K562 (cell line): ENCODE measurements around the gene EPB41L4A. TPM values are rescaled to one million over a fixed set of nuclear protein-coding genes. Genes with fewer than 3 reads are reported as not detected.

Source experiments
- ATAC-seq: fragments of 200-7000 bp; cut with Tn5 transposase; 3 replicates; pipeline ENCODE4 v1.9.1; 2020; ENCODE audit warnings: moderate library complexity
- BruUV-seq: library from RNA; stranded (reverse); fragments of 400-500 nt; replicated peaks from 2 replicates; lab custom pipeline; 2021; lab: Mats Ljungman, UMichigan
- CTCF ChIA-PET: fragments of 300-600 bp; formaldehyde crosslinking; extraction: SDS; loops from one replicate; lab custom pipeline; 2021; ENCODE audit warnings: low intra/inter-chr PET ratio; lab: Yijun Ruan, JAX
- POLR2A ChIA-PET: fragments of 300-600, 350-650 bp; sonication (Branson Sonifier 250); formaldehyde crosslinking; extraction: SDS; loops from one replicate; lab custom pipeline; 2021; ENCODE audit warnings: antibody characterized with exemption, inconsistent platforms; lab: Yijun Ruan, JAX
- DNase-seq, 4 experiments: peaks; one replicate each; pipeline versions ENCODE4 v3.0.0 to v3.0.0-alpha.2; 2011 to 2018; ENCODE audit warnings: low spot score in 3 of 4, mixed read lengths in 3 of 4; ENCODE audit errors: extremely low read depth in 1 of 4
- FAIRE-seq: peaks from 2 replicates; lab custom pipeline; 2011; peaks lifted over from hg19 to GRCh38; lab: Jason Lieb, UNC
- H2AFZ ChIP-seq: 2 replicates; pipeline ENCODE4 v1.6.0; 2011; ENCODE audit warnings: low read depth, low read length, control low read depth, inconsistent platforms
- H3K27ac ChIP-seq: fragments of 200-600 bp; 3 replicates; pipeline ENCODE4 v1.8.0; 2011; ENCODE audit warnings: low read depth, mild to moderate bottlenecking, control low read depth, inconsistent platforms, low read length, moderate library complexity, mixed read lengths; ENCODE audit errors: extremely low read depth
- H3K27me3 ChIP-seq, 2 experiments: fragments of 300-600 bp in 1 of 2; 2 replicates in 1 of 2; 3 replicates in 1 of 2; pipeline versions ENCODE4 v1.6.0 to v1.8.0; 2011; ENCODE audit warnings: inconsistent platforms in 2 of 2, low read length in 2 of 2, mild to moderate bottlenecking in 1 of 2, mixed read lengths in 1 of 2, moderate library complexity in 1 of 2; ENCODE audit not compliant: control insufficient read depth in 2 of 2, insufficient read depth in 2 of 2
- H3K36me3 ChIP-seq: fragments of 300-600 bp; 3 replicates; pipeline ENCODE4 v1.8.0; 2011; ENCODE audit warnings: mild to moderate bottlenecking, low read length, inconsistent platforms; ENCODE audit not compliant: control insufficient read depth, insufficient read depth
- H3K4me1 ChIP-seq, 2 experiments: fragments of 200-600 bp in 1 of 2; replicated peaks in 1 of 2; 2 replicates in 1 of 2; 3 replicates in 1 of 2; pipeline versions ENCODE4 v1.5.1 to v1.8.0; 2011; ENCODE audit warnings: inconsistent platforms in 2 of 2, low read length in 2 of 2, mild to moderate bottlenecking in 1 of 2, mixed read lengths in 1 of 2, moderate library complexity in 1 of 2; ENCODE audit not compliant: control insufficient read depth in 2 of 2, insufficient read depth in 2 of 2
- H3K4me2 ChIP-seq: 2 replicates; pipeline ENCODE4 v1.6.1; 2011; ENCODE audit warnings: low read length, control low read depth, inconsistent platforms, mixed read lengths; ENCODE audit not compliant: insufficient read depth
- H3K4me3 ChIP-seq: fragments of 200-600 bp; sonication (generic), shearing (Covaris generic); 2 replicates; pipeline ENCODE4 v1.5.1; 2016; ENCODE audit warnings: control low read depth, inconsistent platforms
- H3K79me2 ChIP-seq: fragments of 200-600 bp; 3 replicates; pipeline ENCODE4 v1.8.0; 2011; ENCODE audit warnings: low read length, inconsistent platforms; ENCODE audit not compliant: control insufficient read depth, insufficient read depth
- H3K9ac ChIP-seq, 2 experiments: 2 replicates each; pipeline versions ENCODE4 v1.6.0 to v1.6.1; 2011; ENCODE audit warnings: low read depth in 2 of 2, low read length in 2 of 2, control low read depth in 1 of 2, inconsistent platforms in 1 of 2, mild to moderate bottlenecking in 1 of 2, mixed read lengths in 1 of 2; ENCODE audit not compliant: insufficient read depth in 1 of 2
- H3K9me1 ChIP-seq: one replicate; pipeline ENCODE4 v1.6.0; 2011; ENCODE audit warnings: inconsistent platforms, mild to moderate bottlenecking, low read length, moderate library complexity; ENCODE audit not compliant: control insufficient read depth, insufficient read depth
- H3K9me3 ChIP-seq: replicated peaks from 2 replicates; pipeline ENCODE4 v1.5.1; 2011; ENCODE audit warnings: low read depth, low read length, inconsistent platforms; ENCODE audit not compliant: control insufficient read depth, insufficient read depth
- H4K20me1 ChIP-seq: replicated peaks from 2 replicates; pipeline ENCODE4 v1.6.1; 2011; ENCODE audit warnings: low read length, inconsistent platforms, mixed read lengths; ENCODE audit not compliant: control insufficient read depth, insufficient read depth
- AFF4 ChIP-seq: sonication (generic); formaldehyde crosslinking; IDR thresholded peaks from 2 replicates; pipeline ENCODE4 v1.8.0; 2023; ENCODE audit warnings: mild to moderate bottlenecking, missing genetic modification reagents
- DACH1 ChIP-seq: fragments of 450-650 bp; IDR thresholded peaks from 2 replicates; pipeline ENCODE4 v1.6.1; 2018; ENCODE audit not compliant: partially characterized antibody
- MECOM ChIP-seq: fragments of 250-450 bp; sonication (Bioruptor Pico); IDR thresholded peaks from 2 replicates; pipeline ENCODE4 v1.8.0; 2022; ENCODE audit warnings: inconsistent platforms
- PURB ChIP-seq: sonication (generic); formaldehyde crosslinking; IDR thresholded peaks from 2 replicates; pipeline ENCODE4 v1.9.0; 2021; ENCODE audit warnings: low read depth, mild to moderate bottlenecking, missing genetic modification reagents
- SNIP1 ChIP-seq: fragments of 450-650 bp; IDR thresholded peaks from 2 replicates; pipeline ENCODE4 v1.7.1; 2017; ENCODE audit warnings: low read depth, mild to moderate bottlenecking
- ZBTB43 ChIP-seq: sonication (generic); formaldehyde crosslinking; IDR thresholded peaks from 2 replicates; pipeline ENCODE4 v1.8.0; 2023; ENCODE audit warnings: mild to moderate bottlenecking, missing genetic modification reagents
- ZNF224 ChIP-seq: sonication (generic); formaldehyde crosslinking; IDR thresholded peaks from 2 replicates; pipeline ENCODE4 v1.8.0; 2022; ENCODE audit warnings: mild to moderate bottlenecking, missing genetic modification reagents
- WGBS: fragments of 100-300 bp; shearing (Covaris generic); methylation state at CpG from one replicate; pipeline ENCODE4 v1.1.6; 2016; ENCODE audit warnings: low coverage, mixed read lengths; ENCODE audit not compliant: insufficient coverage; ENCODE audit errors: missing lambda C conversion rate; 5-methylcytosine and 5-hydroxymethylcytosine counted together
- in situ Hi-C: fragments of 300-500 bp; cut with MboI; formaldehyde crosslinking; loops from 4 replicates; pipeline ENCODE4 v1.15.0; 2018; ENCODE audit warnings: inconsistent platforms, mixed read lengths
- intact Hi-C: fragments of 100-400 bp; cut with micrococcal nuclease; formaldehyde crosslinking; loops from 2 replicates; pipeline ENCODE4 v1.14.2; 2022
- polyA plus RNA-seq, 8 experiments: library from polyadenylated mRNA; depleted of rRNA in 4 of 8; stranded (reverse) in 5 of 8; unstranded in 3 of 8; fragments of >200 nt; fragmentation: Nextera tagmentation in 2 of 8; fragmentation: Illumina TruSeq in 1 of 8; extraction: Ambion mirVana in 2 of 8; extraction: Trizol in 1 of 8; gene quantifications; 2 replicates each; pipeline versions ENCODE4 v1.2.1 to v1.2.3, GENCODE V29; 2011 to 2014; ENCODE audit warnings: inconsistent platforms in 1 of 8, missing spikeins in 1 of 8
- total RNA-seq, 7 experiments: library from RNA; depleted of rRNA in 6 of 7; stranded (reverse); fragments of >200 nt in 6 of 7; fragmentation: Illumina TruSeq in 2 of 7; extraction: Trizol in 2 of 7; gene quantifications; 2 replicates each; pipeline versions ENCODE4 v1.2.1 to v1.2.3, GENCODE V29; 2011 to 2021; ENCODE audit warnings: low replicate concordance in 1 of 7

EPB41L4A gene
- total and polyA plus RNA-seq, 9 of the 15 experiments (the other 6 are each of a cell fraction or from before 2014, with no cell fraction given) = 0.04 to 0.35 (median 0.12) TPM; not detected in 3

GRCh38 chr5:112159435-112159834, 259.6 kb downstream of the EPB41L4A start:
- Histone ChIP-seq H3K9ac (no peak overlapping the region), H3K9me1 (peaks cover 6% of the 10 kb centered on the region), H3K9me3 (no peaks in the 10 kb centered on the region), H3K36me3 (peaks cover 34% of the 10 kb centered on the region), H3K4me2 (no peak overlapping the region), H3K4me1 (peaks cover 0 to 9% of the 10 kb centered on the region in 2 experiments; a peak in 2 of 5 replicates), H3K79me2 (peaks cover 27% of the 10 kb centered on the region), H2AFZ (no peak overlapping the region), H3K27ac (no peak overlapping the region), H3K4me3 (no peak overlapping the region), H4K20me1 (no peaks in the 10 kb centered on the region), H3K27me3 (no peaks in the 10 kb centered on the region)
- FAIRE-seq = no peak
- TF ChIP-seq PURB (CRISPR knock-in tag) (no peak), SNIP1 (no peak), ZNF224 (CRISPR knock-in tag) (no peak), AFF4 (CRISPR knock-in tag) (no peak), DACH1 (no peak), MECOM (no peak), ZBTB43 (CRISPR knock-in tag) (no peak)
- WGBS = 27% methylated on average over 5 of the region's 5 CpGs
- ATAC-seq = no peak
- CTCF ChIA-PET = no interaction called here
- in situ Hi-C loops = no loop called here
- intact Hi-C loops = no loop called here
- BruUV-seq = no TSS peak
- POLR2A ChIA-PET = no interaction called here
- DNase-seq = no peak
